HepG2 (cell line): ENCODE measurements around the gene ZNF33A. TPM values are rescaled to one million over a fixed set of nuclear protein-coding genes. Genes with fewer than 3 reads are reported as not detected.

Experiments
- ARNT ChIP-seq: fragments of 450-650 bp; IDR thresholded peaks from 2 replicates; pipeline ENCODE4 v1.6.1; 2017
- CBX2 ChIP-seq, 2 experiments: fragments of 200-600 bp in 1 of 2; sonication (generic); formaldehyde crosslinking in 1 of 2; IDR thresholded peaks; 2 replicates each; pipeline versions ENCODE4 v1.7.0 to v1.8.1; 2018 to 2022; ENCODE audit warnings: low read depth in 2 of 2, low read length in 1 of 2, mild to moderate bottlenecking in 1 of 2, missing genetic modification reagents in 1 of 2
- HMGA1 ChIP-seq: sonication (generic); formaldehyde crosslinking; conservative IDR thresholded peaks from 2 replicates; pipeline ENCODE4 v1.4.0; 2020; ENCODE audit warnings: missing genetic modification reagents
- HNRNPUL1 ChIP-seq: fragments of 200-400 bp; formaldehyde crosslinking; IDR thresholded peaks from 2 replicates; pipeline ENCODE4 v1.6.1; 2017; ENCODE audit warnings: low read depth, mild to moderate bottlenecking, low read length, moderate library complexity
- ISX ChIP-seq: sonication (generic); formaldehyde crosslinking; conservative IDR thresholded peaks from 2 replicates; pipeline ENCODE4 v1.5.0; 2020; ENCODE audit warnings: missing genetic modification reagents
- NFATC3 ChIP-seq: sonication (generic); formaldehyde crosslinking; IDR thresholded peaks from 2 replicates; pipeline ENCODE4 v1.5.1; 2020; ENCODE audit warnings: mild to moderate bottlenecking, missing genetic modification reagents
- SRSF4 ChIP-seq: fragments of 200-400 bp; formaldehyde crosslinking; IDR thresholded peaks from one replicate; pipeline ENCODE4 v1.6.1; 2018; ENCODE audit warnings: mild to moderate bottlenecking, low read depth, low read length, moderate library complexity; ENCODE audit not compliant: poor library complexity, severe bottlenecking
- YEATS2 ChIP-seq: sonication (generic); formaldehyde crosslinking; IDR thresholded peaks from 2 replicates; pipeline ENCODE4 v1.4.0; 2020; ENCODE audit warnings: missing genetic modification reagents, borderline replicate concordance
- ZNF383 ChIP-seq: sonication (generic); formaldehyde crosslinking; IDR thresholded peaks from 2 replicates; pipeline ENCODE4 v1.4.0; 2020; ENCODE audit warnings: missing genetic modification reagents, mild to moderate bottlenecking, borderline replicate concordance
- ZNF570 ChIP-seq: sonication (generic); formaldehyde crosslinking; IDR thresholded peaks from 2 replicates; pipeline ENCODE4 v1.4.0; 2020; ENCODE audit warnings: mild to moderate bottlenecking, missing genetic modification reagents, borderline replicate concordance
- polyA plus RNA-seq, 8 experiments: library from polyadenylated mRNA; depleted of rRNA in 3 of 8; stranded (reverse) in 7 of 8; unstranded in 1 of 8; fragments of >200 nt; fragmentation: Illumina TruSeq in 4 of 8; extraction: Trizol in 4 of 8; gene quantifications; 2 replicates each; pipeline versions ENCODE4 v1.2.1 to v1.2.3, GENCODE V29; 2011 to 2016; ENCODE audit warnings: low read depth in 4 of 8, missing spikeins in 1 of 8, mixed read lengths in 1 of 8; ENCODE audit not compliant: insufficient read depth in 1 of 8
- total RNA-seq, 5 experiments: library from RNA; depleted of rRNA; stranded (reverse); fragments of >200 nt; fragmentation: Illumina TruSeq; extraction: Trizol; gene quantifications; 2 replicates each; pipeline ENCODE4 v1.2.3, GENCODE V29; 2016; ENCODE audit warnings: low read depth in 1 of 5
- TF ChIP-seq, protein P1 (sequence below): sonication (generic); formaldehyde crosslinking; IDR thresholded peaks from 2 replicates; pipeline ENCODE4 v1.4.0; 2020; ENCODE audit warnings: missing genetic modification reagents, mild to moderate bottlenecking, borderline replicate concordance
- TF ChIP-seq, protein P2 (sequence below): IDR thresholded peaks from 2 replicates; pipeline ENCODE4 v1.6.1; 2016; ENCODE audit warnings: control low read depth
- TF ChIP-seq, protein P3 (sequence below): sonication (generic); formaldehyde crosslinking; IDR thresholded peaks from 2 replicates; pipeline ENCODE4 v1.5.0; 2020; ENCODE audit warnings: missing genetic modification reagents
- TF ChIP-seq, protein P4 (sequence below): sonication (generic); formaldehyde crosslinking; IDR thresholded peaks from 2 replicates; pipeline ENCODE4 v1.4.0; 2020; ENCODE audit warnings: mild to moderate bottlenecking, missing genetic modification reagents
- TF ChIP-seq, protein P5 (sequence below): fragments of 450-650 bp; IDR thresholded peaks from 2 replicates; pipeline ENCODE4 v1.6.1; 2016
- TF ChIP-seq, protein P6 (sequence below): sonication (generic); formaldehyde crosslinking; IDR thresholded peaks from 2 replicates; pipeline ENCODE4 v1.4.0; 2020; ENCODE audit warnings: mild to moderate bottlenecking, missing genetic modification reagents, borderline replicate concordance

ZNF33A gene
- total and polyA plus RNA-seq, 2 of the 13 experiments (the other 11 are each of a cell fraction or from before 2014, with no cell fraction given): 13.1 to 22.5 TPM

DNA sequence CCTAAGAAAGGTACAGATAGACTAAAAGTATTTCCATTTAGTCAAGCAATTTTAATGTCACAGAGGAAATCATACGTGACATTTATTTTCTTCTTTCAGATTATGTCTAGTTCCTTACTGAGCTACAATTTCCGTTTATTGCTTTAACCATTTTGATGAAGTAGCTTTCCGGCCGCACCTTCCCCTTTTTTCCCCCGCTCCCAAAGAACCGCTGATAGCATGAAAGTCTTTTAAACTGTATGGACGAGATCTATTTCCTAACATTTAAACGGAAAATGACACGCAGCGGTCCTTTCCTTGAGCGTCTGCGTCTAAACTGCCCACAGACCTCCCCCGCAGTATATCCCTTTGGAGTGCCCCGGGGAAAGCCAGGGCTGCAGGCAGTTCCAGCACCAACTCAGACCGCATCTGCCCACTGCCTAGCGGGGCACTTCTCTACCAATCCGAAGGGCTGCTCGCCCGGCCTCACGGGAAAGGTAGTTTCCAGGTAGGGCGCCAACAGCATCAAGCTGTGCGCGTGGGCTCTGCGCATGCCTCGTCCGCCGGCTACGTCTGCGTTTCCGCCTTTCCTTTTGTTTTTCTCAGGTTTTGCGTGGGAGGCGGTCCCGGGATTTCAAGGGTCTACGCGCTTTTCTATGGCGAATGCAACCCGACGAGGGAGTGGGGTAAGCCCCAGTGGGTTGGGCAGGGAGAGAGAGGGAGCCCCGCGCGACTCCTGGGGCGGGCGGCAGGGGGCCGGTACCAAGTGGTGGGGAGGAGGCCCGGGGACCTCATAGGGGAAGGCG, at the start of gene ZNF33A (continued):
- TF ChIP-seq, protein P1, sequence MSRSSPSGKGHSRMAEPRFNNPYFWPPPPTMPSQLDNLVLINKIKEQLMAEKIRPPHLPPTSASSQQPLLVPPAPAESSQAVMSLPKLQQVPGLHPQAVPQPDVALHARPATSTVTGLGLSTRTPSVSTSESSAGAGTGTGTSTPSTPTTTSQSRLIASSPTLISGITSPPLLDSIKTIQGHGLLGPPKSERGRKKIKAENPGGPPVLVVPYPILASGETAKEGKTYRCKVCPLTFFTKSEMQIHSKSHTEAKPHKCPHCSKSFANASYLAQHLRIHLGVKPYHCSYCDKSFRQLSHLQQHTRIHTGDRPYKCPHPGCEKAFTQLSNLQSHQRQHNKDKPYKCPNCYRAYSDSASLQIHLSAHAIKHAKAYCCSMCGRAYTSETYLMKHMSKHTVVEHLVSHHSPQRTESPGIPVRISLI: no peak
- TF ChIP-seq, protein P2, sequence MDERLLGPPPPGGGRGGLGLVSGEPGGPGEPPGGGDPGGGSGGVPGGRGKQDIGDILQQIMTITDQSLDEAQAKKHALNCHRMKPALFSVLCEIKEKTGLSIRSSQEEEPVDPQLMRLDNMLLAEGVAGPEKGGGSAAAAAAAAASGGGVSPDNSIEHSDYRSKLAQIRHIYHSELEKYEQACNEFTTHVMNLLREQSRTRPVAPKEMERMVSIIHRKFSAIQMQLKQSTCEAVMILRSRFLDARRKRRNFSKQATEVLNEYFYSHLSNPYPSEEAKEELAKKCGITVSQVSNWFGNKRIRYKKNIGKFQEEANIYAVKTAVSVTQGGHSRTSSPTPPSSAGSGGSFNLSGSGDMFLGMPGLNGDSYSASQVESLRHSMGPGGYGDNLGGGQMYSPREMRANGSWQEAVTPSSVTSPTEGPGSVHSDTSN (CRISPR knock-in tag): no peak
- TF ChIP-seq ZNF383: no peak
- TF ChIP-seq YEATS2: no peak
- TF ChIP-seq NFATC3: no peak
- TF ChIP-seq ZNF570: no peak
- TF ChIP-seq, protein P3, sequence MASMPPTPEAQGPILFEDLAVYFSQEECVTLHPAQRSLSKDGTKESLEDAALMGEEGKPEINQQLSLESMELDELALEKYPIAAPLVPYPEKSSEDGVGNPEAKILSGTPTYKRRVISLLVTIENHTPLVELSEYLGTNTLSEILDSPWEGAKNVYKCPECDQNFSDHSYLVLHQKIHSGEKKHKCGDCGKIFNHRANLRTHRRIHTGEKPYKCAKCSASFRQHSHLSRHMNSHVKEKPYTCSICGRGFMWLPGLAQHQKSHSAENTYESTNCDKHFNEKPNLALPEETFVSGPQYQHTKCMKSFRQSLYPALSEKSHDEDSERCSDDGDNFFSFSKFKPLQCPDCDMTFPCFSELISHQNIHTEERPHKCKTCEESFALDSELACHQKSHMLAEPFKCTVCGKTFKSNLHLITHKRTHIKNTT: no peak
- no peak for TF ChIP-seq HMGA1 (CRISPR knock-in tag)
- TF ChIP-seq, protein P4, sequence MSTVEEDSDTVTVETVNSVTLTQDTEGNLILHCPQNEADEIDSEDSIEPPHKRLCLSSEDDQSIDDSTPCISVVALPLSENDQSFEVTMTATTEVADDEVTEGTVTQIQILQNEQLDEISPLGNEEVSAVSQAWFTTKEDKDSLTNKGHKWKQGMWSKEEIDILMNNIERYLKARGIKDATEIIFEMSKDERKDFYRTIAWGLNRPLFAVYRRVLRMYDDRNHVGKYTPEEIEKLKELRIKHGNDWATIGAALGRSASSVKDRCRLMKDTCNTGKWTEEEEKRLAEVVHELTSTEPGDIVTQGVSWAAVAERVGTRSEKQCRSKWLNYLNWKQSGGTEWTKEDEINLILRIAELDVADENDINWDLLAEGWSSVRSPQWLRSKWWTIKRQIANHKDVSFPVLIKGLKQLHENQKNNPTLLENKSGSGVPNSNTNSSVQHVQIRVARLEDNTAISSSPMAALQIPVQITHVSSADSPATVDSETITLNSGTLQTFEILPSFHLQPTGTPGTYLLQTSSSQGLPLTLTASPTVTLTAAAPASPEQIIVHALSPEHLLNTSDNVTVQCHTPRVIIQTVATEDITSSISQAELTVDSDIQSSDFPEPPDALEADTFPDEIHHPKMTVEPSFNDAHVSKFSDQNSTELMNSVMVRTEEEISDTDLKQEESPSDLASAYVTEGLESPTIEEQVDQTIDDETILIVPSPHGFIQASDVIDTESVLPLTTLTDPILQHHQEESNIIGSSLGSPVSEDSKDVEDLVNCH (CRISPR knock-in tag): no peak
- TF ChIP-seq HNRNPUL1: no peak
- TF ChIP-seq CBX2 (IDR thresholded peaks at IDR 0.05; ENCODE audit: low read depth, low read length): no peak
- no peak for TF ChIP-seq CBX2 (CRISPR knock-in tag; IDR thresholded peaks at IDR 0.05; ENCODE audit: low read depth)
- TF ChIP-seq, protein P5, sequence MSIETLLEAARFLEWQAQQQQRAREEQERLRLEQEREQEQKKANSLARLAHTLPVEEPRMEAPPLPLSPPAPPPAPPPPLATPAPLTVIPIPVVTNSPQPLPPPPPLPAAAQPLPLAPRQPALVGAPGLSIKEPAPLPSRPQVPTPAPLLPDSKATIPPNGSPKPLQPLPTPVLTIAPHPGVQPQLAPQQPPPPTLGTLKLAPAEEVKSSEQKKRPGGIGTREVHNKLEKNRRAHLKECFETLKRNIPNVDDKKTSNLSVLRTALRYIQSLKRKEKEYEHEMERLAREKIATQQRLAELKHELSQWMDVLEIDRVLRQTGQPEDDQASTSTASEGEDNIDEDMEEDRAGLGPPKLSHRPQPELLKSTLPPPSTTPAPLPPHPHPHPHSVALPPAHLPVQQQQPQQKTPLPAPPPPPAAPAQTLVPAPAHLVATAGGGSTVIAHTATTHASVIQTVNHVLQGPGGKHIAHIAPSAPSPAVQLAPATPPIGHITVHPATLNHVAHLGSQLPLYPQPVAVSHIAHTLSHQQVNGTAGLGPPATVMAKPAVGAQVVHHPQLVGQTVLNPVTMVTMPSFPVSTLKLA: no peak
- TF ChIP-seq ARNT: no peak
- TF ChIP-seq ISX: no peak
- TF ChIP-seq, protein P6, sequence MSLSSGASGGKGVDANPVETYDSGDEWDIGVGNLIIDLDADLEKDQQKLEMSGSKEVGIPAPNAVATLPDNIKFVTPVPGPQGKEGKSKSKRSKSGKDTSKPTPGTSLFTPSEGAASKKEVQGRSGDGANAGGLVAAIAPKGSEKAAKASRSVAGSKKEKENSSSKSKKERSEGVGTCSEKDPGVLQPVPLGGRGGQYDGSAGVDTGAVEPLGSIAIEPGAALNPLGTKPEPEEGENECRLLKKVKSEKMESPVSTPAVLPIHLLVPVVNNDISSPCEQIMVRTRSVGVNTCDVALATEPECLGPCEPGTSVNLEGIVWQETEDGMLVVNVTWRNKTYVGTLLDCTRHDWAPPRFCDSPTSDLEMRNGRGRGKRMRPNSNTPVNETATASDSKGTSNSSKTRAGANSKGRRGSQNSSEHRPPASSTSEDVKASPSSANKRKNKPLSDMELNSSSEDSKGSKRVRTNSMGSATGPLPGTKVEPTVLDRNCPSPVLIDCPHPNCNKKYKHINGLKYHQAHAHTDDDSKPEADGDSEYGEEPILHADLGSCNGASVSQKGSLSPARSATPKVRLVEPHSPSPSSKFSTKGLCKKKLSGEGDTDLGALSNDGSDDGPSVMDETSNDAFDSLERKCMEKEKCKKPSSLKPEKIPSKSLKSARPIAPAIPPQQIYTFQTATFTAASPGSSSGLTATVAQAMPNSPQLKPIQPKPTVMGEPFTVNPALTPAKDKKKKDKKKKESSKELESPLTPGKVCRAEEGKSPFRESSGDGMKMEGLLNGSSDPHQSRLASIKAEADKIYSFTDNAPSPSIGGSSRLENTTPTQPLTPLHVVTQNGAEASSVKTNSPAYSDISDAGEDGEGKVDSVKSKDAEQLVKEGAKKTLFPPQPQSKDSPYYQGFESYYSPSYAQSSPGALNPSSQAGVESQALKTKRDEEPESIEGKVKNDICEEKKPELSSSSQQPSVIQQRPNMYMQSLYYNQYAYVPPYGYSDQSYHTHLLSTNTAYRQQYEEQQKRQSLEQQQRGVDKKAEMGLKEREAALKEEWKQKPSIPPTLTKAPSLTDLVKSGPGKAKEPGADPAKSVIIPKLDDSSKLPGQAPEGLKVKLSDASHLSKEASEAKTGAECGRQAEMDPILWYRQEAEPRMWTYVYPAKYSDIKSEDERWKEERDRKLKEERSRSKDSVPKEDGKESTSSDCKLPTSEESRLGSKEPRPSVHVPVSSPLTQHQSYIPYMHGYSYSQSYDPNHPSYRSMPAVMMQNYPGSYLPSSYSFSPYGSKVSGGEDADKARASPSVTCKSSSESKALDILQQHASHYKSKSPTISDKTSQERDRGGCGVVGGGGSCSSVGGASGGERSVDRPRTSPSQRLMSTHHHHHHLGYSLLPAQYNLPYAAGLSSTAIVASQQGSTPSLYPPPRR (CRISPR knock-in tag): no peak
- no peak for TF ChIP-seq SRSF4
